ENCODE results near the gene DPT.
A peak's percentile ranks its signal among the peaks of the same experiment; 100 is the strongest.

The DPT gene

DNA sequence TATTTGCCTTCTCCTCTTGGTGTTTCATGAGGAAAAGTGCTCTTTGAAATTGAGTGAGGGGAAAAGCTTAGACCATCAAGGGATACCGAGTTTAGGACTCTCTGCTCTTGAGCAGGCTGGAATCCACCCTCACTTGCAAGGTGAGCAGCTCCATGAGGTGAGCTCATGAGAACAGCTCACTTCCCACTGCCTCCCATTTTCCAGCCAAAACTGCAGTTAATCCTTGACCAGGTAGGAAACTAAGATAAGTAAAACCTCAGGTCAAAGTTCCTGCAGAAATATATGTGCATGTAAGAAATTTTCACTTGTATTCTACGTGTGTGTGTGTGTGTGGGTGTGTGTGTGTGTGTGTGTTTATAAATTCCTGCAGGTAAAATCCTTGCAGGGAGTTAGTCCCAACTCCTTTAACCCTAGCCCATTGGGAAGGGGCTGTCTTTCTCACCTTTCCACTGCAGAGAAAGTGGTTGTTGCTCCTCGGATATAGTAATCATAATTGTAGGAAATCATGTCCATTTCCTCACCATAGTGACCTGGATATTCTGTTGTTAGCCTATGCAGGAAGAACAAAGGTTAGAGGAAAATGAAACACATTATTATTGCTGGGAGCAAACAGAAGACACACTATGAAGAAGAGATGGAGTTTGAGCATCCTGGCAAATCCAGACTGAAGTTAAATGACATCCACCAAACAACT, 28.3 kb downstream of the DPT start:
- no peak for DNase-seq

GRCh38 chr1:168698453-168698852, 30.6 kb downstream of the DPT start:
- DNase-seq, result no peak

GRCh38 chr1:168697356-168698126, 31.5 kb downstream of the DPT start:
- no peak for DNase-seq

DNA sequence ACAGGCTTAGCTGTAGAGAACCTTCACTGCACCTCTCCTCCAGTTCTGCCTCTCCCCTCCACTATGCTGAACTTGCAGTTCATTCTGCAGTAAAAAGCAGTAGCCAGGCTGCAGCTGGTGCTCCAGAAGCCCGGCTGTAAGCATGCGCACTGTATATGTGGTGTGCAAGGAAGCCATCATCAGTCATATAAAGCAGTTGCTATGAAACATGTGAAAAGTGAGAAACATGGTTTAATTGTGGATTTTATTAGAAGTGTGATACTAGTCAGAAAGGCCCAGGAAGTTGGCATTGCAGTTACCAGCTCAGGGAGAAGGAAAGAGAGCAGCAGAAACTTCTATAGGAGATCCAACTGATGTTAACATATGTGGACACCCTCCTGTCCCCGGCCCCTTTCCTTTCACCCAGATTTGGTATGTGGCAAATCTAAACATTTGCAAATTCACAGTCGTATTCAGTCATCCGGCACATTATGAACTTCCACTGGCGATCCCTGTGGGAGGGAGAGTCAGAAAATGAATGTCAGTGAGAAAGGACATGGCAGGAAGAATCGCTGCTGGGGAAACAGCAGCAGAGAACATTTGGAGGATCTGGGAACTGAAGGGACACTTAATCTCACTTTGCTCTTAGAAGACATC, 32.8 kb downstream of the DPT start:
- DNase-seq, result peak in 5 of 58 donors; percentile 3 to 19 (median 9)

GRCh38 chr1:168693872-168694238, 35.2 kb downstream of the DPT start:
- no peak for DNase-seq

DNA sequence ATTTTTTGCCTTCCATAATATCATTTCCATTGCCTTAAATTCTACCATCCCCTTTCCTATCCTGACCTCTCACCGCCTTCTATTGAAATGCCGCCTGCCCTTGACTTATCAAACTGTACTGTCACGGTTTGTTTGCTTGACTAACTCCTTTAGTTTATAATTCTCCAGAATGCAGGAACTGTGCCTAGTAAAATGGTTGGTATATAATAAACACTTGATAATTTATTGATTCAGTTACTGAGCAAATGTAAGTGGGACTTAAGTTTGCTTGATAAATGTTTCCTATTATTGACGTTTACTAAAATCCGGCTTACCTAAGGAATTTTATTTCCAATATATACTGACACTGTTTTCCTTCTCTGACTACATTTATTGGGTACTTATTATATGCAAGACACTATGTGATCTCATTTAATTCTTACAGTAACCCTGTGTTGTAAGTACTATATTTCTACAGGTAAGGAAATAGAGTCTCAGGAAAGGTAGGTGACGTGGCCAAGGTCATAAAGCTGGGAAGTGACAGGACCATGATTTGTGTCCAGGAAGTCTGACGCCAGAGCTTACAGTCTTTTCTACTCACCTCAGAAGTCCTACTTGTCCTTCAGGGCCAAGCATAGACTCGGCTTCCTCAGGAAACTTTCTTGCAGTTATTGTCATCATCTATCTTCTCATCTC, 35.7 kb downstream of the DPT start:
- DNase-seq, result no peak

GRCh38 chr1:168692472-168692871, 36.5 kb downstream of the DPT start:
- no peak for DNase-seq

DNA sequence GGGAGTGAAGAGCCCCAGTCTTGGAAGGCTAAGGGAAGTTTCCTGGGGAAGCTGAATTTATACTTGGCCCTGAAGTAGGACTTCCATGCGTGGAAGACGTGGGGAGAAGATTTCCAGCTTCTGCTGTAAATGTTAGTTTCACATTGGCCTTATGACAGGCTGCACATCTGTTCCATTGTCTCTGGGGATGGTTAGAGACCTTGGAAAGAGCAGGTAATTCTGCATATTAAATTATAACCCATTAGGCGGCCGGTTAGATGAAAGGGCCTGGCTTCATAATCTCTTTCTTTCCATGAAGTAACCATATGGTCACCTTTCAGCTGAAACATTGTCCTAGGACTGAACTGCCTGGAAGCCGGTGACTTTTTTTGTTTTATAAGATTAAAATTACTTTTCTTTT, 37.5 kb downstream of the DPT start:
- DNase-seq, result no peak

GRCh38 chr1:168689726-168690602, 39.0 kb downstream of the DPT start:
- DNase-seq, result no peak

DNA sequence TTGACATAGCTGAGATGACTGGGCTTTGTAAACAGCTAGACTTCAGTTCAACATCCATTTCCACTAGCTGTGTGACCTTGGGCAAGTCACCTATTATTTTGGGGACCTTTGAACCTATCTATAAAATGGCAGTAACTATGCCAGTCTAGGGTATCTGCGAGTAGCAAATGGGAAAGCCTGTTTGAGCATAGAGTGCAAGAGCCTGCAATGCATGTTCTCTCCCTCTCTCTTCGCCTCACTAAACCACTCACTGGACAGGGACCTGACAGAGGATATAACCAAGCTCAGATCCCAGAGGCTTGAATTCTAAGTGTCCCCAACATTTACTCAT, 39.7 kb downstream of the DPT start:
- DNase-seq, result no peak

- peak in 5 of 58 donors; percentile 2 to 42 (median 15) for DNase-seq
These were observed 40.2 kb downstream of the DPT start for GRCh38 chr1:168688644-168689326.

DNA sequence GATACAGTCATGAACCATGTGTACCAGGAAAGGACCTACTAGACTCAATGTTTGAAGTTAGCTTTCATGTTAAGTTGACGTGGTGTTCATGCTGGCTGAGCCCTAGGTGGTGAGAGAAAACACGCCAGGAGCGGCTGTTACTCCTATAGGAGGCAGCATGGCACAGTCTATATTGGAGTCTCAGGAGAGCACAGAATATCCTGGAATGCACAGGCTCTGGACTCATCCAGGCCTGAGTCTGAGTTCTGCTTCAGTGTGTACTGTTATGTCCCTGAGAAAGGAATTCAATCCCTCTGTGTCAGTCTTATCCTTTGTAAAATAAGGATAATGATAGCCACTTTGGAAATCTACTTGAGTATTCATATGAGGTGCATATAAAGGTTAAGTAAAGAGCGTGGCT, 41.2 kb downstream of the DPT start:
- no peak for DNase-seq

DNA sequence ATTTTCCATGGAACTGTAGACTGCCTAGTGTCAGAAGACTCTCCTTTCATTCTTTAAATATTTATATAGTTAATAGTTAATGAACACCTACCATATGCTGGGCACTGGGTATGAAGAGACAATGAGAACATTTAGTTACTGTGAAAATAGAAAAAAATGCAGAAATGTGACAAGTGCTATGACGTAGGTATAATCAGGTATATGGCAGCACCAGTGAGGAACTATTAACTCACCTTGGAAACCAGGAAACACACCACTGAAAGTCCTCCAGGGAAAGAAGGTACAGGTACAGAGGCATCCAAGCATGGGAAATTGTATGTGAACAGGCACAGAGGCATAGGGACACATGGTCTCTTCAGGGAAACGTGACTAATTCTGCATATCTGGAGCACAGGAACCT, 42.3 kb downstream of the DPT start:
- no peak for DNase-seq

DNA sequence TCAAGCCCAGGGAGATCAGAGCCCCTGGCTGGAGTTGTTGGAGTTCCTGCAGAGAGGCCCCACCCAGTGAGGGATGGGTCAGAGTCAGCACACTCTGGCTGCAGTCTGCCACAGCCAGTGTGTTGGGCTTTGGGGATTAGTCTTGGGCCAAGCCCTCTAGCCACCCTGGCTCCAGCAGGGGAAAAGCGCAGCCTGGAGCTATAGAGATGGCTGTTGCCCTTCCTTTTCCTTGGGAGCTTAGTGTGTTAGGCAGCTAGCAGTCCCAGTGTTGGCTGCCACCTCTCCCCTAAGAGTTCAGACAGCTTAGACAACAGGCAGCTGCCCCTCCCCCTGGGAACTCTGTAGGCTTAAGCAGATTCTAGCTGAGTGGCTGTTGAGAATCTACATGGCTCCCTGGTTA, 45.1 kb downstream of the DPT start:
- DNase-seq, result no peak

DNA sequence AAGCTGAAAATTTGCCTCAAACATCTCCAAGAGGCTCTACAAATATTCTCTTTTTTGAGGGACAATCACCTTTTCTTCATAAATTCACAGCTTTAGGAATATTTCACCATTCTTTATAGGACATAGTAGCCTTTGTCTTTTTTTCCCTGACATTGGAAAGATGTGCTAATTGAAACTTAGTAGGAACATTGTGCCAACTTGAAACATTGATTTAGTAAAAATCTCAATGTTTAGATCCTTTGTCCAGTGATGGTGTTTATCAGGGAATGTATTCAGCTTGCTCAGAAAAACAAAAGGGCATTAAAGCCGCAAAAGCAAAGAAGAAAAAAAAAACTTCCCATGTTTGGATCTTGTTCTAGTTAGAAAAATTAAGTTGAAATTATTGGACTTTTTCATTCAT, 52.1 kb downstream of the DPT start:
- no peak for DNase-seq

- DNase-seq, result peak in 1 of 58 donors; percentile 10
These were observed 52.8 kb downstream of the DPT start for GRCh38 chr1:168676029-168676812.

- DNase-seq, result peak in 20 of 58 donors; percentile 2 to 53 (median 22)
These were observed 54.9 kb downstream of the DPT start for GRCh38 chr1:168673974-168674683.

- DNase-seq, result no peak
These were observed 56.7 kb downstream of the DPT start for GRCh38 chr1:168672278-168672677.

DNA sequence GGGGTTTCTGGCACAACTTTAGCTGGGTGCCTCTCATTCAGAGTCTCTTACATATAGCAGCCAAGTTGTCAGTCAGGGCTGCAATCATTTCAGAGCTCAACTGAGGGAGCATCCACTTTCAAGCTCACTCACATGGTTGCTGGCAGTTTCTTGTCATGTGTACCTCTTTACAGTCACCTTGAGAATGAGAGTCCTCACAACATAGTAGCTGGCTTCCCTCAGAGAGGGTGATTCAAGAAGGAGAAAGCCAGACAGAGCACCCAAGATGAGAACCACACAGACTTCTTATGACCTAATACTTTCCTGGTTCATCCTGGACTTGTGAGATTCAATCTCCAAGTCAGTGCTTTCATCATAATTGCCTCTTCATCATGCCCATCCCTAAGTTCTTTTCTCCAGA, 57.2 kb downstream of the DPT start:
- DNase-seq, result no peak
